ENCODE results near the gene PGLYRP1. TPM values are rescaled to one million over a fixed set of nuclear protein-coding genes. Genes with fewer than 3 reads are reported as not detected.

Gene PGLYRP1
- polyA plus RNA-seq, 1 of the 3 experiments (the other 2 are of a cell fraction) = not detected

GRCh38 chr19:46033401-46033800 lies 10.5 kb upstream of the PGLYRP1 start:
- WGBS (ENCODE audit: low lambda C conversion rate) = 71% methylated on average over 7 of the region's 11 CpGs
- ChIA-PET POLR2A (no interaction called here), CTCF (interaction anchor here (0.9 to 3.7 kb wide), 6 partner anchors 10 to 231 kb away, joined by 3 to 22 read pairs (median 6); no protein-coding TSS in a partner anchor)
- H3K4me2 ChIP-seq = no peak overlapping the region
- H4K20me1 ChIP-seq (ENCODE audit: insufficient read depth) = no peaks in the 10 kb centered on the region
- H3K9me3 ChIP-seq = no peaks in the 10 kb centered on the region
- H3K27ac ChIP-seq (ENCODE audit: low read depth in 2 of 2, low read length in 1 of 2) = no peak overlapping the region
- H3K79me2 ChIP-seq (ENCODE audit: insufficient read depth) = no peaks in the 10 kb centered on the region
- peaks cover 28% of the 10 kb centered on the region; the same call in 1 of the 2 replicates for H3K27me3 ChIP-seq (ENCODE audit: insufficient read depth)
- no peaks in the 10 kb centered on the region for H3F3A ChIP-seq (replicated peaks; ENCODE audit: insufficient read depth)
- no peak overlapping the region for H2AFZ ChIP-seq (ENCODE audit: low read depth)
- no peaks in the 10 kb centered on the region for H3K36me3 ChIP-seq (replicated peaks in 1 of 2; ENCODE audit: control insufficient read depth in 1 of 2, insufficient read depth in 2 of 2, low read length in 1 of 2)
- no peaks in the 10 kb centered on the region for H3K4me1 ChIP-seq (ENCODE audit: control insufficient read depth in 1 of 2, insufficient read depth in 2 of 2, low read depth in 1 of 2, low read length in 1 of 2)
- H3K9ac ChIP-seq = no peak overlapping the region
- H3K4me3 ChIP-seq (ENCODE audit: low read depth in 2 of 2, low read length in 1 of 2) = no peak overlapping the region
- DNase-seq = no peak
- no peaks in the 10 kb centered on the region for H3K9me2 ChIP-seq
- no peak for TF ChIP-seq NFIC (IDR thresholded peaks at IDR 0.05; ENCODE audit: borderline replicate concordance)
- TF ChIP-seq, protein P1, sequence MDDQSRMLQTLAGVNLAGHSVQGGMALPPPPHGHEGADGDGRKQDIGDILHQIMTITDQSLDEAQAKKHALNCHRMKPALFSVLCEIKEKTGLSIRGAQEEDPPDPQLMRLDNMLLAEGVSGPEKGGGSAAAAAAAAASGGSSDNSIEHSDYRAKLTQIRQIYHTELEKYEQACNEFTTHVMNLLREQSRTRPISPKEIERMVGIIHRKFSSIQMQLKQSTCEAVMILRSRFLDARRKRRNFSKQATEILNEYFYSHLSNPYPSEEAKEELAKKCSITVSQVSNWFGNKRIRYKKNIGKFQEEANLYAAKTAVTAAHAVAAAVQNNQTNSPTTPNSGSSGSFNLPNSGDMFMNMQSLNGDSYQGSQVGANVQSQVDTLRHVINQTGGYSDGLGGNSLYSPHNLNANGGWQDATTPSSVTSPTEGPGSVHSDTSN (IDR thresholded peaks at IDR 0.05) = no peak
- no peak for TF ChIP-seq EP300 (IDR thresholded peaks at IDR 0.05; ENCODE audit: borderline replicate concordance in 1 of 2, low read depth in 1 of 2, low read length in 1 of 2)
- no peak for TF ChIP-seq SIN3A (IDR thresholded peaks at IDR 0.05; ENCODE audit: borderline replicate concordance, low read depth, low read length)
- TF ChIP-seq, protein P2, sequence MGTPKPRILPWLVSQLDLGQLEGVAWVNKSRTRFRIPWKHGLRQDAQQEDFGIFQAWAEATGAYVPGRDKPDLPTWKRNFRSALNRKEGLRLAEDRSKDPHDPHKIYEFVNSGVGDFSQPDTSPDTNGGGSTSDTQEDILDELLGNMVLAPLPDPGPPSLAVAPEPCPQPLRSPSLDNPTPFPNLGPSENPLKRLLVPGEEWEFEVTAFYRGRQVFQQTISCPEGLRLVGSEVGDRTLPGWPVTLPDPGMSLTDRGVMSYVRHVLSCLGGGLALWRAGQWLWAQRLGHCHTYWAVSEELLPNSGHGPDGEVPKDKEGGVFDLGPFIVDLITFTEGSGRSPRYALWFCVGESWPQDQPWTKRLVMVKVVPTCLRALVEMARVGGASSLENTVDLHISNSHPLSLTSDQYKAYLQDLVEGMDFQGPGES (IDR thresholded peaks at IDR 0.05; ENCODE audit: low read depth, low read length) = no peak
- TF ChIP-seq, protein P3, sequence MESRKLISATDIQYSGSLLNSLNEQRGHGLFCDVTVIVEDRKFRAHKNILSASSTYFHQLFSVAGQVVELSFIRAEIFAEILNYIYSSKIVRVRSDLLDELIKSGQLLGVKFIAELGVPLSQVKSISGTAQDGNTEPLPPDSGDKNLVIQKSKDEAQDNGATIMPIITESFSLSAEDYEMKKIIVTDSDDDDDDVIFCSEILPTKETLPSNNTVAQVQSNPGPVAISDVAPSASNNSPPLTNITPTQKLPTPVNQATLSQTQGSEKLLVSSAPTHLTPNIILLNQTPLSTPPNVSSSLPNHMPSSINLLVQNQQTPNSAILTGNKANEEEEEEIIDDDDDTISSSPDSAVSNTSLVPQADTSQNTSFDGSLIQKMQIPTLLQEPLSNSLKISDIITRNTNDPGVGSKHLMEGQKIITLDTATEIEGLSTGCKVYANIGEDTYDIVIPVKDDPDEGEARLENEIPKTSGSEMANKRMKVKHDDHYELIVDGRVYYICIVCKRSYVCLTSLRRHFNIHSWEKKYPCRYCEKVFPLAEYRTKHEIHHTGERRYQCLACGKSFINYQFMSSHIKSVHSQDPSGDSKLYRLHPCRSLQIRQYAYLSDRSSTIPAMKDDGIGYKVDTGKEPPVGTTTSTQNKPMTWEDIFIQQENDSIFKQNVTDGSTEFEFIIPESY (IDR thresholded peaks at IDR 0.05; ENCODE audit: borderline replicate concordance, low read depth) = no peak
- TF ChIP-seq TCF12 (IDR thresholded peaks at IDR 0.05) = no peak
- no peak for TF ChIP-seq FOXM1 (IDR thresholded peaks at IDR 0.05; ENCODE audit: low read depth)
- no peak for TF ChIP-seq MEF2A (IDR thresholded peaks at IDR 0.05; ENCODE audit: borderline replicate concordance, low read depth)
- TF ChIP-seq RAD21 (IDR thresholded peaks at IDR 0.05; ENCODE audit: low read length) = no peak
- no peak for TF ChIP-seq RFX5 (IDR thresholded peaks at IDR 0.05; ENCODE audit: low read length)
- no peak for TF ChIP-seq RXRA (IDR thresholded peaks at IDR 0.05; ENCODE audit: borderline replicate concordance, low read depth)
- TF ChIP-seq GATA2 (CRISPR knock-in tag; IDR thresholded peaks at IDR 0.05) = no peak
- TF ChIP-seq, protein P4, sequence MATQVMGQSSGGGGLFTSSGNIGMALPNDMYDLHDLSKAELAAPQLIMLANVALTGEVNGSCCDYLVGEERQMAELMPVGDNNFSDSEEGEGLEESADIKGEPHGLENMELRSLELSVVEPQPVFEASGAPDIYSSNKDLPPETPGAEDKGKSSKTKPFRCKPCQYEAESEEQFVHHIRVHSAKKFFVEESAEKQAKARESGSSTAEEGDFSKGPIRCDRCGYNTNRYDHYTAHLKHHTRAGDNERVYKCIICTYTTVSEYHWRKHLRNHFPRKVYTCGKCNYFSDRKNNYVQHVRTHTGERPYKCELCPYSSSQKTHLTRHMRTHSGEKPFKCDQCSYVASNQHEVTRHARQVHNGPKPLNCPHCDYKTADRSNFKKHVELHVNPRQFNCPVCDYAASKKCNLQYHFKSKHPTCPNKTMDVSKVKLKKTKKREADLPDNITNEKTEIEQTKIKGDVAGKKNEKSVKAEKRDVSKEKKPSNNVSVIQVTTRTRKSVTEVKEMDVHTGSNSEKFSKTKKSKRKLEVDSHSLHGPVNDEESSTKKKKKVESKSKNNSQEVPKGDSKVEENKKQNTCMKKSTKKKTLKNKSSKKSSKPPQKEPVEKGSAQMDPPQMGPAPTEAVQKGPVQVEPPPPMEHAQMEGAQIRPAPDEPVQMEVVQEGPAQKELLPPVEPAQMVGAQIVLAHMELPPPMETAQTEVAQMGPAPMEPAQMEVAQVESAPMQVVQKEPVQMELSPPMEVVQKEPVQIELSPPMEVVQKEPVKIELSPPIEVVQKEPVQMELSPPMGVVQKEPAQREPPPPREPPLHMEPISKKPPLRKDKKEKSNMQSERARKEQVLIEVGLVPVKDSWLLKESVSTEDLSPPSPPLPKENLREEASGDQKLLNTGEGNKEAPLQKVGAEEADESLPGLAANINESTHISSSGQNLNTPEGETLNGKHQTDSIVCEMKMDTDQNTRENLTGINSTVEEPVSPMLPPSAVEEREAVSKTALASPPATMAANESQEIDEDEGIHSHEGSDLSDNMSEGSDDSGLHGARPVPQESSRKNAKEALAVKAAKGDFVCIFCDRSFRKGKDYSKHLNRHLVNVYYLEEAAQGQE (IDR thresholded peaks at IDR 0.05; ENCODE audit: low read depth, low read length) = no peak
- no peak for TF ChIP-seq FOSL2 (IDR thresholded peaks at IDR 0.05; ENCODE audit: borderline replicate concordance, low read depth)
- no peak for TF ChIP-seq SMC3 (IDR thresholded peaks at IDR 0.05; ENCODE audit: low read depth, low read length)
- TF ChIP-seq EZH2phosphoT487 (IDR thresholded peaks at IDR 0.05; ENCODE audit: borderline replicate concordance, low read depth) = no peak
- no peak for TF ChIP-seq GABPA (IDR thresholded peaks at IDR 0.05; ENCODE audit: low read depth)
